Lower leg skin (tissue), 4 donors: ENCODE measurements around the gene PCMTD2. TPM values are rescaled to one million over a fixed set of nuclear protein-coding genes. Genes with fewer than 3 reads are reported as not detected.

ENCODE experiments used
- DNase-seq, 2 donors: peaks; one replicate each; pipeline ENCODE4 v3.0.0-alpha.2; 2019; ENCODE audit warnings: low spot score in 2 of 2
- H3K4me3 ChIP-seq: fragments of 200-600 bp; sonication (generic); 2 replicates; pipeline ENCODE4 v1.5.1; 2017; ENCODE audit warnings: mild to moderate bottlenecking, low read depth; ENCODE audit not compliant: poor library complexity, severe bottlenecking
- POLR2A ChIP-seq, 2 donors: fragments of 450-650 bp; IDR thresholded peaks; one replicate each; pipeline ENCODE4 v1.6.1; 2016 to 2017; ENCODE audit warnings: antibody characterized with exemption in 2 of 2, mild to moderate bottlenecking in 1 of 2, moderate library complexity in 1 of 2
- WGBS, 2 donors: methylation state at CpG; one replicate each; pipeline ENCODE4 v1.1.5; 2018; 5-methylcytosine and 5-hydroxymethylcytosine counted together
- intact Hi-C: fragments of 100-400 bp; cut with DNase I; formaldehyde crosslinking; loops from one replicate; pipeline ENCODE4 v1.15.0; 2023; ENCODE audit warnings: low total_unique reads
- total RNA-seq, 4 donors: library from RNA; depleted of rRNA; stranded (reverse); fragments of >200 nt; gene quantifications; one replicate each; pipeline ENCODE4 v1.1.0, GENCODE V29; 2016
- TF ChIP-seq, protein P1 (sequence below), 3 donors: fragments of 450-650 bp; IDR thresholded peaks; one replicate each; pipeline ENCODE4 v1.5.1; 2016; ENCODE audit warnings: antibody characterized with exemption in 3 of 3, mild to moderate bottlenecking in 3 of 3, moderate library complexity in 2 of 3

The PCMTD2 gene
- total RNA-seq, 4 donors from 2014 or later, result 87.5 to 164 (median 132) TPM

DNA sequence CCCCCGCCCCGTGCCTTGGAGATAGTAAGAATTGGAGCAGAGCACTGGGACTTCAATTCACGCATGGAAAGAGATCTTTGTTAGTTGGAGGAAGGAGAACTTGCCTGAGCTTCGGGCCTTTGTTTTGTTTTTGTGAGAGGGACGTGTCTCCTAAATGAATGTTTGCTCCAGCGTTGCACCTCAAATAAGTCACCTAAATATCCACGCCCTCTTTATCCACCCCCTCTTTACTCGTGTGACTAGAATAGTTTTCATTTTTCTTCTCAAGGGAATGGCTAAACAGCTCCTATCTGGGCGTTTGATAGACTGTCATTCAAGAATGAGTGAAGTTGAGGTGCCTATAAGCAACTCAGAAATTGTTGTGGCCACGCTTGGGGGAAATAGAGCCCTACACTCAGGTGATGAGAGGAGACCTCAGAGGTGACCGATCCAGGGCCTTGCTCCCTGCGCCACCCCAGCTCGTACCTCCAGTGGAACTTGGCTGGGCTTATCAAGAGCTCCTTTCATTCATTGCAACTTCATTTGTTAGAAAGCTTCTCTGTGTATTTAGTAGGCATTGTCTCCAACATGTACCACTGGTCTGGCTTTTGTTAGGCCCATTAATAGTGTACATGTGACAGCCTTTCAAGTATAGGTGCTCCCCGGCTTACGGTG is 861 bp downstream of the PCMTD2 start:
- WGBS, 2 donors, result 11 to 18% methylated on average over 15 of the region's 15 CpGs
- intact Hi-C loops, result no loop called here
- DNase-seq, result peak in 1 of 2 donors; percentile 71
- peak overlapping the region; percentile 81 for H3K4me3 ChIP-seq
- TF ChIP-seq, protein P1, sequence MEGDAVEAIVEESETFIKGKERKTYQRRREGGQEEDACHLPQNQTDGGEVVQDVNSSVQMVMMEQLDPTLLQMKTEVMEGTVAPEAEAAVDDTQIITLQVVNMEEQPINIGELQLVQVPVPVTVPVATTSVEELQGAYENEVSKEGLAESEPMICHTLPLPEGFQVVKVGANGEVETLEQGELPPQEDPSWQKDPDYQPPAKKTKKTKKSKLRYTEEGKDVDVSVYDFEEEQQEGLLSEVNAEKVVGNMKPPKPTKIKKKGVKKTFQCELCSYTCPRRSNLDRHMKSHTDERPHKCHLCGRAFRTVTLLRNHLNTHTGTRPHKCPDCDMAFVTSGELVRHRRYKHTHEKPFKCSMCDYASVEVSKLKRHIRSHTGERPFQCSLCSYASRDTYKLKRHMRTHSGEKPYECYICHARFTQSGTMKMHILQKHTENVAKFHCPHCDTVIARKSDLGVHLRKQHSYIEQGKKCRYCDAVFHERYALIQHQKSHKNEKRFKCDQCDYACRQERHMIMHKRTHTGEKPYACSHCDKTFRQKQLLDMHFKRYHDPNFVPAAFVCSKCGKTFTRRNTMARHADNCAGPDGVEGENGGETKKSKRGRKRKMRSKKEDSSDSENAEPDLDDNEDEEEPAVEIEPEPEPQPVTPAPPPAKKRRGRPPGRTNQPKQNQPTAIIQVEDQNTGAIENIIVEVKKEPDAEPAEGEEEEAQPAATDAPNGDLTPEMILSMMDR (IDR thresholded peaks at IDR 0.05), result no peak
- no peak for TF ChIP-seq POLR2A (IDR thresholded peaks at IDR 0.05)

DNA sequence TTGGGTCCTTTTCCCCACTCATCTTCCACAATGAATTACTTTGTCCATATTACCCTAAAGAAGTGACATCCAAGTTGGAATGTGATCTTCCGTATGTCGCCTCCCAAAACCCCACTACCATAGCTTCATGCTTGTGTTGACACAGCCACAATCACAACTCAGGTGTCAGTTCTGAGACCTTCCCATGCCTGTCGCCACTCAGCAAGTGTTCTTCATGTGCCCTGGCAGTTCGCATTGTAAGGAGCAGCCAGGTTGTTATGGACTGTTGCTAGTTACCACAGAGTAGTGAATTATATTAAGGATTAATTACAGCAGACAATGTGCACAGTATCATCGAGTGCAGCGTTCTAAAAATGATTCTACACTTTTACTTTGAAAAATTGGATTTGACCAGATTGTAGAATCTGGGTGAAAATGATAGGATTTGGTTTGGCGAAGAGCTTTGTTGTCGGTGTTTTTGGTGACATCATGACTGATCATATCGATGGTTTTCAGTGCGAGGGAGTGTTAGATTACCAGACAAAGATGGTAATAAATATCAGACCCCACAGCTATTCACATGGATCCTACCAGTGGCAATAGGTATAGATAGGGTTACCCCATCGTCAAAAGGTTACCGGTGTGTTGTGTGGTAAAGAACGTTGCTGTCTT is 1.7 kb downstream of the PCMTD2 start:
- 77 to 78% methylated on average over 13 of the region's 13 CpGs for WGBS, 2 donors
- intact Hi-C loops, result no loop called here
- TF ChIP-seq, protein P1 (IDR thresholded peaks at IDR 0.05), result no peak
- TF ChIP-seq POLR2A (IDR thresholded peaks at IDR 0.05), result no peak
- no peak overlapping the region for H3K4me3 ChIP-seq
- DNase-seq, result peak in 1 of 2 donors; percentile 76

DNA sequence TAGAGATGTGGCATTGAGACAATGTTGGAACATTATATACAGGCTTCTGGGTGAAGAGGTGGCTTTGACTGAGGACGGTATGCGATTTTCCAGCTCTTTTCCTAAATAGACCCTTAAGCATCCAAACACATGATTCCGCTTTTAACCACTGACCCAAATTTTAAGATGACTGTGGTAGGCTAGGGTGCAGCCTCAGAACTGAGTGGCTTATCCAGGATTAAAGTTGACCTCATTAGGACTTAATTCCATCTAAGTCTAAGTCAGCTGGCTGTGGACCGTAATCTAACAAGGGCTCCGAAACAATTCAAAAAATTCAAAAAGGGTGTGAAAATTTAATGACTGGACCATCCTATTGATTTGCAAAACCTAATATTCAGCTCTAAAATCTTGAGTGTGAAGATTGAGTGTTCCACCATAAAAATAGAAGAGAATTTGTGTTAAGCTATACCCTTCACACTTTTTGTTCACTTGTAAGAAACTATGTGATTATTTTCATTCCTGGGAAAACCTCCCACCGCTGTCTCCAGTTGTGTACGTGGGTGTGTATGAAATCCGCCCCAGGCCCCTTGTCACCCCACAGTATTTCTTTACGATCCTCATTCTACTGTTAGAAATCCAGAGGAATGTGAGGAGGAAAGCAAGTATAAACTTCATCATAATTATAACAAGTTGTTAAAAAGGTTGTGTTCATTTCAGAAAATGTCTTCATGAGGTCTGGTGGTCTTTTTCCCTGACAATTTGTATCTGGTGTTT is 2.7 kb downstream of the PCMTD2 start:
- TF ChIP-seq, protein P1 (IDR thresholded peaks at IDR 0.05), result no peak
- no peak for TF ChIP-seq POLR2A (IDR thresholded peaks at IDR 0.05)
- peak in 1 of 2 donors; percentile 52 for DNase-seq
- intact Hi-C loops, result no loop called here
- 82% methylated on average over 9 of the region's 9 CpGs for WGBS, 2 donors
- no peak overlapping the region for H3K4me3 ChIP-seq

DNA sequence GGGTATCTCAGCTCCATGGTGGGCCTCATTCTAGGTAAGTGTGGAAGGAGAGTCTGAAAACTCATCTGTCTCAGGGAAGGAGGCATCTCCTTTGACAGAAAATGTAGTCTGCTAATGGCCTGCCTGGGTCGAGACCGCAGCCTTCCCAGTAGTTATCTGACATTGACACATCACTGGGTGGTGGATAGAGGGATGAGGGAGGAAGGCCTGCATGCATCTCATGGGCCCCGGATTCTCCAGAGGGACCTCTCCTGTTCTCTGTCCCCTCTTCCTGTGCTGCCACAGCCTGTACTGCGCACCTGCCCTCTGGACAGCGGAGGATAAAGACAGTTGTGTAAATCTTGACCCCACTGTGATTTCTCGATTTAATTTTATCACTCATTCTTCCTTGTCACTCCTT is 4.7 kb downstream of the PCMTD2 start:
- peak in 1 of 2 donors; percentile 37 for DNase-seq
- TF ChIP-seq POLR2A (IDR thresholded peaks at IDR 0.05), result no peak
- TF ChIP-seq, protein P1 (IDR thresholded peaks at IDR 0.05), result no peak

DNA sequence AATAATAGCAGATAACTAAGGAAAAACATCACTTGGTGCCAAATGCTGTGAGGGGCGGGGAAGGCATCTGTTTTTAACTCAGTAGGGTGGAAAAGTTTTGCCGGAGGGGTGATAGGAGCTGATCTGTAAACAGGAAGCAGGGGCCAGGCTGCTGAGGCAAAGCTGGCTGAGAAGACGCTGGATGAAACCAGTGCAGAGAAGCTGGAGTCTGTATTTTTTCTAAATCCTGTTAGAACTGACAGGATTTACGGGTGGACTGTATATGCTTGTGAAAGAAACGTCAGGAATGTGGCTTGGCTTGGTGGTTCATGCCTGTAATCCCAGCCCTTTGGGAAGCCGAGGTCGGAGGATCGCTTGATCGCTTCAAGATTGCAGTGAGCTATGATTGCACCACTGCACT is 5.6 kb downstream of the PCMTD2 start:
- intact Hi-C loops, result no loop called here
- TF ChIP-seq, protein P1 (IDR thresholded peaks at IDR 0.05), result no peak
- no peak for TF ChIP-seq POLR2A (IDR thresholded peaks at IDR 0.05)
- 8 to 15% methylated on average over 9 of the region's 9 CpGs for WGBS, 2 donors
- no peak overlapping the region for H3K4me3 ChIP-seq
- DNase-seq, result peak; percentile 40 to 85

More for the DNA sequence above, 4.7 kb downstream of the PCMTD2 start:
- no peak overlapping the region for H3K4me3 ChIP-seq
- WGBS, 2 donors, result 69 to 74% methylated on average over 6 of the region's 6 CpGs
- intact Hi-C loops, result no loop called here
